Head of caudate nucleus (tissue), 42 donors: Measurements from ENCODE around the gene FCRLB.
"Not testable (repeated sequence)": the region's sequence is repeated elsewhere in the genome, so short reads cannot be mapped to it uniquely, and the experiment has no call there.

Source experiments
- DNase-seq, 42 donors: peaks; one replicate each; pipeline versions ENCODE4 v3.0.0 to v3.0.0-alpha.2; 2020 to 2021; ENCODE audit warnings: mixed read lengths in 7 of 42
- intact Hi-C: fragments of 100-400 bp; cut with DNase I; formaldehyde crosslinking; loops from one replicate; pipeline ENCODE4 v1.15.0; 2022

Gene FCRLB

DNA sequence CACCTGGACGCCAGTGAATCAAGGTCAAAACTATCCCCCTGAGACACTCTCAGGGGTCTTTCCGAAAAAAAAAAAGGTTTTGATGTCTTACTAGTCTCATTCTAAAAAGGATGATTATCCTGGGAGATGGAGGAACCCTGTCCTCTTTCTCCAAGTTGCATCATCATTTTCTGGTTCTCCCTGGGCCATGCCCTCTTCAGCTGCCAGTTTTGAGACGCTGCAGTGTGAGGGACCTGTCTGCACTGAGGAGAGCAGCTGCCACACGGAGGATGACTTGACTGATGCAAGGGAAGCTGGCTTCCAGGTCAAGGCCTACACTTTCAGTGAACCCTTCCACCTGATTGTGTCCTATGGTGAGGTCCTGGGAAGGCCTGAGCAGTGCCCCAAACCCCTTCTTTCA lies 10.8 kb upstream of the FCRLB start:
- no peak for DNase-seq
- intact Hi-C loops, result no loop called here

DNA sequence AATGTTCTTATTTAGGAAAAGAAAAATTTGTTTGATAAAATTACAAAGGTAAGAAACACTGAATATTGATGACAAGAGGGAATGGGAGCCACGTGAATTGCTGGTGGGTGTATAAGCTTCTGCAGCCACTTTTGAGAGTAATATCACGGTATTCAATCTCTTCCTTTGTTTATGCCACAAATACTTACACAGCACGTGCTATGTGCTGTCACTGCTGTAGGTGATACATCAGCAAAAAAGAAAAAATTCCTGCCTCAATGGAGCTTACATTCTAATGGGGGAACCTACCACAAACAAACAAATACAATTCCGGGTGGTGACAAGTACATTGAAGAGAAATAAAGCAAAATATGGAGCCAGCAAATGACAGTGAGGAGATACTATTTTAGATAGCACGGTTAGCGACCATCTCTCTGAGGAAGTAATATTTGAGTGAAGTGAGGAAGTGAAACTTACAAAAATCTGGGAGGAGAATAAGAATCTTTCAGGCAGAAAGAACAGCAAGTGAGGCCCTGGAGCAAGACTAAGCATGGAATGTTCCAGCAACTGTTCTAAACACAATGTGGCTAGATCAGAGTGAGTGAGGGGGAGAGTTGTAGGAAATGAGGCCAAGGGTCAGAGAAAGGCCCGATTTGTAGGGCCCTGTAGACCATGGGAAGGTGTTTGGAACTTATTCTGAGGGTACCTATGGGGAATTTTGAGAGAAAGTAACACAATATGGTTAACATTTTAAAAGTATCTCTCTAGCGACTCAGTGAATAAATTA lies 2.6 kb upstream of the FCRLB start:
- DNase-seq, result no peak
- intact Hi-C loops, result no loop called here

DNA sequence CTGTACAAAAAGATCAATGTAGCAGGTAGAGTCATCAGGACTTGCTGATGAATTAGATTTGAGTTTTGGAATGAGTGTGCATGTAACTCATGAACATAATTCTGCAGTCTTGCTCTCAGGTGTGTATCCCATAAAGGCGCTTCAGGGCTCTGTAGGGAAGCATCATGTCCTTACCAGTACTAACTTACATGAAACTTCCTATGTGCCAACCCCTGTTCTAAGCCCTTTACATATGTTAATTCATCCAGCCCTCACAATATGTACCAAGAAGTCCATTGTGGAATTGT lies 2.1 kb upstream of the FCRLB start:
- DNase-seq, result no peak
- intact Hi-C loops, result no loop called here

DNA sequence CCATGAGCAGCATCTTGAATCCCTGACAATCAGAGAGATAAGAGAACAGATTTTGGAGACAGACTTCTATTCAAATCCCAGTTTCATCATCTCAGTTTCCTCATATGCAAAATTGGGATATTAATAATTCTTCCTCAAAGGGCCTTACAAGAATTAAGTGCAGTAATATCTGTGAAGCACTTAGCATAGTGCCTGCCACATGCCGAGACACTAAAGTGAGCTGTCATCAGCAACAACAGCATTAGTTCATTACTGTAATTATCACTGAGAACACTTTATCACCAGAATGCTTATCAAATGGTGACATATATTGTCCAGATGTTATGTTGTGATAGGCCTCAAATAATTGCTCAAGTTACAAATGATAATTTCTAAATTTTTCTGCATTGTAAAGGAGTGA lies 922 bp upstream of the FCRLB start:
- DNase-seq, result no peak
- intact Hi-C loops, result no loop called here

DNA sequence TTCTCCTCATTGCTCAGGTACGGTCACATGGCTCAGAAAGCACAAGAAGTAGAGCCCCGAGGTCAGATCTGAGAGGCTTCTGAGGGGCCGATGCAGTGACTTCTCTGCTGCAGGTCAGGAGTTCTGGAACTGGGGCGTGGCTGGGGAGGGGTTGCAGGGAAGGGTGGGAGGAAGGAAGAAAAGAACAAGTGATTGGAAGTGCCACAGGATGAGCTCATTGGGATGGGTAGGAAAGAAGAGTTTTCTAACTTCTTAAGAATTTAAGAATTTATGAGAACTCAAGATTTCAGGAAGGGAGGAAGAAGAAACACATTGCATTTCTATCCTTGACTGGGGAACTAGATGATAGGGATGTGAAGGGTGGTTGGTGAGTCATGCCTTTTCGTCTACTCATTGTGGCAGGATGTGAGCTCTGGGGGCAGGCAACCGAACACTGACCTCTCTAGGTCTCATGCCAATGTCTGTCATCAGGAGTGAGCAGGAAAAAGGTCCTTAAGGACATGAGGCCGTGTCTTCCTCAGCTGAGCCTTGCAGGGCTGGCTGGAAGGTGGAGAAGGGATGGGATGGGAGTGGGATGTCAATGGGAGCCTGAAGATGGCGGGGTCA lies 497 bp downstream of the FCRLB start:
- intact Hi-C loops, result no loop called here
- peak in 1 of 42 donors; percentile 19 for DNase-seq

DNA sequence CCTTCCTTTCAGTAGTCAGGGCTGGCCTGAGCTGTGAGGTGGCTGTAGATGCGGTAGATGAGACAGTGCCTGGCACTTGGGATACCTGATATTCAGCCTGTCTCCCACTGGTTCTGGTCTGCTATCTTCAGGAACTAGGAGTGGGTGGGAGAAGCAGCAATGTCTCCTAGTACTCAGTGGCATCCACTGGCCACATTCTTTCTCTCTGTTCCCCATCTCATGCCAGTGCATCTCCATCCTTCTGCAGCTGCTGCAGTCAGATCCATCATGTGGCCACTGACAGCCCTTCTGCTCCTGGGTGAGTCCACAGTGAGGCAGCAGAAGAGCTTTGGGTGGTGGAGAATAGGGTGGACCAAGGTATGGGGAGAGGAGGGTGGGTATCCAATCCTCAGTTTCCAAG lies 1.1 kb downstream of the FCRLB start:
- DNase-seq, result no peak
- intact Hi-C loops, result no loop called here

DNA sequence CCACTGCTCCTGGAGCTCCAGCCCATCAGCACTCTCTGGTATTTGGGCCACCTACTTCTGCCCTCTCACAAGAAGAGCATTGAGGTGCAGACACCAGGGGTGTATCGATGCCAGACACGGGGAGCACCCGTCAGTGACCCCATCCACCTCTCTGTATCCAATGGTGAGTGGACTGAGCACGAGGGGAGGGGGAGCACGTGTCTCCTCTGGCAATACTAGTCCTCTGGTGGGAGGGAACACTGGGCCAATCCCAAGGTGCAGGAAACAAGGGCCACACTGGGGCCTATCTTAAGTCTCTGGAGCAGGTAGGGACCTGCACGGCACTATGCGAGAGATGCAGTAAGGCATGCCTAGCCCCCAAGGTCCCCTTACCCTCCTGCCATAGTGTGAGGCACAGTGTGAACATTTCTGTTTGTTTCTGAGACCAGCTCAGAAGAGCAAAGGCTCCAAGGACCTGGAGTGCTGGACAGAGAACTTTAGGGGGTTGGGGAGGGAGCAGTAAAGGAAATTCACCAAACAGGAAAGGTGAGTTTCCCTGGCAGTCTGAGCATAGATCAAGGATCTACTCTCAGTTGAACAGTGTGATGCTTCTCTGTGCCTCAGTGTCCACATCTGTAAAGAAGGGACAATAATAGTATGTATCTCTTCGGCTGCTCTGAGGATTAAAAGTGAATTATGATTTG lies 2.3 kb downstream of the FCRLB start:
- no peak for DNase-seq
- intact Hi-C loops, result no loop called here

DNA sequence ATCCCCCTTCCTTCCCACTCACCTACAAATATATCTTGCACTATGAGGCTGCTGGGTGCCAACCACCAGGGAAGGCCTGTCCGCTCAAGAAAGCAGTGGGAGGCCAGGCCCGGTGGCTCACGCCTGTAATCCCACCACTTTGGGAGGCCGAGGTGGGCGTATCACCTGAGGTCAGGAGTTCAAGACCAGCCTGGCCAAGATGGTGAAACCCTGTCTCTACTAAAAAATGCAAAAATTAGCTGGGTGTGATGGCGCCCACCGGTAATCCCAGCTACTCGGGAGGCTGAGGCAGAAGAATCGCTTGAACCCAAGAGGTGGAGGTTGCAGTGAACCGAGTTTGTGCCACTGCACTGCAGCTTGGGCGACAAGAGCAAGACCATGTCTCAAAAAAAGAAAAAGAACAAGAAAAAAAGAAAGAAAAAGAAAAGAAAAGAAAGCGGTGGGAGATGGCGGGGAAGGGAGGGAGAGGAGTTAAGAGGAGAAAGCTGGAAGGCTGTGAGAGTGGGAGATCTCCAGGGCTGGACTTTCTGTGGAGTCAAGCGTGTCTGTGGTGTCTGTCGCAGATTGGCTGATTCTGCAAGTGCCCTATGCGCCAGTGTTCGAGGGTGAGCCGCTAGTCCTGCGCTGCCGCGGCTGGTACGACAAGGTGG lies 4.0 kb downstream of the FCRLB start:
- DNase-seq, intact Hi-C loops: not testable (repeated sequence)

DNA sequence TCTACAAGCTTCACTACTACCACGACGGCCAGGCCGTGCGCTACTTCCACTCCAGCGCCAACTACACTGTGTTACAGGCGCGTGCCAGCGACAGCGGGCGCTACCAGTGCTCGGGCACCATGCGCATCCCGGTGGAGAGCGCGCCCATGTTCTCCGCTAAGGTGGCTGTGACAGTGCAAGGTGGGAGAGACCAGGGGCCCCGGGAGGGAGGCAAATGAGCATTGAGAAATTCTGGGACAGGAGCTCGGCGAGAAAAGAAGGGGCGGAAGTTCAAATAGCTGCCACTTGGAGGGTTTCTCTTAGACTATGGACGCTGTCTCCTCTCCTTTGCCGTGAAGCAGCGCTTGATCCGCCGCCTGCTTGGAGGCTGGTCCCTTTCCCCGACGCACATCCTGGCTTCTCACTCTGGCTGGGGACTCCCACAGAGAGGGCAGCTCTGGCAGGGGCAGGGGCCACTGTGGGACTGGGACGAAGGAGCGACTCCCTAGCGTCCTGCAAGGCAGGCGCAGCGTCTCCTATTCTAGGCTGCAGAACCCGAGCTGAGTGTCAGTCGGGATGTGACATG lies 4.6 kb downstream of the FCRLB start:
- peak; percentile 30 to 80 (median 58) for DNase-seq
- intact Hi-C loops, result no loop called here

DNA sequence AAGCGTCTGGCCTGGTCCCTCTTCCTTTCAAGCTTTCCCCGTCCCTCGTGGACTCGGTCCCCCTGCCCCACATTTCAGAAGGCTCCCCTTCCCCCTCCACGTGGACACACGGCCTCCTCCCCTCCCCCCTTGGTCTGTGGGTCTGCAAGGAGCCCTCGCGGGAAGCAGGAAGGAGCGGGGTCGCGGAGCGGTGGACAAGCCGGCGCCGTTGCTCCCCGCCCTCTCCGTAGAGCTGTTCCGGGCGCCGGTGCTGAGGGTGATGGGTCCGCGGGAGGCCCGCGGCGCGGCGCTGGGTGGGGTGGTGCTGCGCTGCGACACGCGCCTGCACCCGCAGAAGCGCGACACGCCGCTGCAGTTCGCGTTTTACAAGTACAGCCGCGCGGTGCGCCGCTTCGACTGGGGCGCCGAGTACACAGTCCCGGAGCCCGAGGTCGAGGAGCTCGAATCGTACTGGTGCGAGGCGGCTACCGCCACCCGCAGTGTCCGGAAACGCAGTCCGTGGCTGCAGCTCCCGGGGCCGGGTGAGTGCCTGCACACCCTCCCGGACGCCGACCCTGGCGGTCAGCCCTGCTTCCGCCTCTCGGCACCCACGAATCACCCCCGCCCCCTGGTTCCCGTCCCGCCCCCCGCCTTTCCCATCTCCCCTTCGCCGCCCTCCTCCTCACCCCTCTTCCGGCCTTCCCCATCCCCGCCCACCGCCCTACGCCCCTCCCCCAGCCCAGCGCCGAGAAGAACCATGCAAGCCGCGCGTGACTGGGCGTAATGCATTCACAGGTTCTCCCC lies 5.3 kb downstream of the FCRLB start:
- peak; percentile 34 to 85 (median 67) for DNase-seq
- intact Hi-C loops, result no loop called here

DNA sequence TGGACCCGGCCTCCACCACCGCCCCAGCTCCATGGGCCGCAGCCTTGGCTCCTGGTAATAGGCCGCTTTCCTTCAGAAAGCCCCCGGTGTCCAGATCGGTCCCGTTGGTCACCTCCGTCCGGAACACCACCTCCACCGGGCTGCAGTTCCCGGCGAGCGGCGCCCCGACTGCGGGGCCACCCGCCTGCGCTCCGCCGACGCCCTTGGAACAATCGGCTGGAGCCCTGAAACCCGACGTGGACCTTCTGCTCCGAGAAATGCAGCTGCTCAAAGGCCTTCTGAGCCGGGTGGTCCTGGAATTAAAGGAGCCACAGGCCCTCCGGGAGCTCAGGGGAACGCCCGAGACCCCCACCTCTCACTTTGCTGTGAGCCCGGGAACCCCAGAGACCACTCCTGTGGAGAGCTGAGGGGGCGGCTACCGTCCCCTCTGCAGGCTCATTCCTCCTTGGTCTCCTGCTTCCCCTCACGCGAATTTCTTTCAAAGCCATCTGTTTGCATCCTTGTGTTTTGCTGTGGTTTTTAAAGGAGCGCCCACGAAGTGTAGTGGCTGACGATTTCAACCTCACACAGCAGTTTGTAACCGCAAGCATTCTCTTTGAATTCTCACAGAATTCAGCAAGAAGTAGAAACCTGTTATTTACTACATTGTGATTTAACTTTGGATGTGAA lies 6.0 kb downstream of the FCRLB start:
- intact Hi-C loops, result no loop called here

DNA sequence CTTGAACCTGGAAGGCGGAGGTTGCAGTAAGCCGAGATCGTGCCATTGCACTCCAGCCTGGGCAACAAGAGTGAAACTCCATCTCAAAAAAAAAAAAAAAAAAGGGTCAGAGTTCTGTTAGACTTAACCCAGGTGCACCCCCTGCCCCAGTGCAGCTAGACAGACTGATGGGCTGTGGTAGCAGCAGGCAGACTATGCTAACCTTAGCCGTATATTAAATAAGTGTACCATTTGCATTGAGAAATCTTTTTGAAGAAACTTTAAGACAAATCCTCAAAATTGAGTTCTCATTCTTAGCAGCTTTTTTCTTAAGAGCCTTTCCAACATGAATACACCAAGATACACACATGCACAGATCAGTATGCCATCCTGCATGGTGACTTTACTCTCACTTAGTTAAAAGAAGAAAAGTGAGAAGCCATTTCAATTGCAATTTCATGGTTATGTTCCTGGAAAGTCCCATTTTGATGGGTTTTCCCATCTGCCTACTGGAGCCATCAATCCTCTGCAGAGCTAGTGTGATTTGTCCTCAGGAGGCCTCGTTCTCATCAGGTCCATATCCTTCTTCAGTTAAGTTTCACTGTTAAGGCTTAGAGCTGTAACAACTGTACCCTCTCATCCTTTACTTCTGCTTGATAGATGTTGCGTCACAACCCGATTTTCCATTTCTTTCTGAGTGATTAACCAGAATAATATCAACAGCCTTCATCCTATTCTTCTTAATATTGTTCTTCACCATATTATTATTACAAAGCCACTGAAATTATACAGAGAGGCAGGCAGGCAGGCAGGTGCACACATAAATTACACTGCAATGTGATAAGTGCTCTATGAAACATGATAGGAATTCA lies 7.3 kb downstream of the FCRLB start:
- DNase-seq, result no peak
- intact Hi-C loops, result no loop called here

More for the DNA sequence above, 6.0 kb downstream of the FCRLB start:
- DNase-seq, result peak in 1 of 42 donors; percentile 13

DNA sequence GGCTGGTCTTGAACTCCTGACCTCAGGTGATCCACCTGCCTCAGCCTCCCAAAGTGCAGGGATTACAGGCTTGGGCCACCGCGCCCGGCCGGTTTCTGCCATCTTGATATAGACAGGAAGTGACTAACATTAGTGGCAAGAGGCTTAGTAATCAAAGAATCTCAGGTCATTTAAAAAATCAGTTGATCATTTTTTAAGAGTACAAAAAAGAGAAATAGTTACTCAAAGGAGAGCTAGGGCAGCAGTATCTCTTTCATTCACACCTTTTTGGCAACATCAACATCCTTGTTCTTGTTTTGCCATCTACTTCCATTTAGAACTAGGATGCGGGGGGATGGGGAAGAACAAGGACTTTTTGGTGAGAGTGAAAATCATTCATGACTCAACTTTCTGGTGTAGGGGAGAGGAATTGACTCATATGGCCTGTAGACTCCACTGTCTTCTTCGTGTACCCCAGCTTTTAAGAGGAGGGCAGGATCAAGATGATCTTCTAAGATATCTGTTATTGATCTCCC lies 8.8 kb downstream of the FCRLB start:
- intact Hi-C loops, result no loop called here
- DNase-seq, result no peak

DNA sequence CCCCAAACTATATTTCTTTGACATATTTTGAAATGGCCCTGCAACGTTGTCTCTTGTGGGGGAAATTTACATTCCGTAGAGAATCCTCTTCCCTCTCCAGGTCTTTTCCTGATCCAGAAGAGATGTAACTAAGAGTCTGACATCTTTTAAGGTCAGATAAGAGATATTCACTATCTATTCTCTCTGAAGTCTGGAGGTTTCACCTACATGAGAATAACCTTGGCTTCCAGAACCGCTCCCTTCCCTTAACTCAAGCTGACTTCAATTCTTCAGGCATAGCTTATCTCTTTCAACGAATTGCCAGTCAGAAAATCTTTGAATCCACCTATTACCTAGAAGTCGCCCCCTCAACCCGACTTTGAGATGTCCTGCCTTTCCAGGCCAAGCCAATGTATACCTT lies 9.9 kb downstream of the FCRLB start:
- intact Hi-C loops, result no loop called here
- DNase-seq, result no peak

DNA sequence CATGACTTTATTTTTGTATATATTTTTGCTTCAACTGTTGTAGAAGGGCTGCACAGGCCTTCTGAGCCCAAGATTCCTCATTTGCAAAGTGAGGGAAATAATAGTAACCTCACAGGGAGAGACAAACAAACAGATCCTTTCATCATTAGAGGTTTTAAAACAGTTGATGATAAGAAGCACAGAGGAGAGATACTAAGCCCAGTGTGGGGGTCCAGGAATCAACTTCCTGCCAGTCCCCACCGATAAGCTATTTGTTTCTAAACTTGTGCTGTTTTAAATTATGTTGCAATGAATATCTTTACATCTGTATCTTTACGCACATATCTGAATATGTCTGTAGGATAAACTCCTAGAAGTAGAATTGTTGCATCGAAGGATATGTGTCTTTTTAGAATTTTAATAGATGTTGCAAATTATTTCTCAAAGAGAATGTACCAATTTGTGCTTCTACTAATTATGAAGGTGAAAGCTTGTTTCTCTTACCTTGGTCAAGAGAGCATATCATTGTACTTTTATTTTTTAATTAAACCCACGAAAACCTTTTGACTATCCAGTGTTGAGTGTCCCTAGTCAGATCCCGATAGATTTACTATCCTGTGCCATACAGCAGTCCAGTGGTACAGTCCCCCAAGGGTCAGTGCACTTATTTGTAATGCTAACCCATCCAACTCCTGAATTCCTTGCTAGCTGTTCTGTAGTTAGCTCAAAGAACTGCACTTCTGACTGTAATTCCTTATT lies 10.8 kb downstream of the FCRLB start:
- intact Hi-C loops, result no loop called here
- no peak for DNase-seq

DNA sequence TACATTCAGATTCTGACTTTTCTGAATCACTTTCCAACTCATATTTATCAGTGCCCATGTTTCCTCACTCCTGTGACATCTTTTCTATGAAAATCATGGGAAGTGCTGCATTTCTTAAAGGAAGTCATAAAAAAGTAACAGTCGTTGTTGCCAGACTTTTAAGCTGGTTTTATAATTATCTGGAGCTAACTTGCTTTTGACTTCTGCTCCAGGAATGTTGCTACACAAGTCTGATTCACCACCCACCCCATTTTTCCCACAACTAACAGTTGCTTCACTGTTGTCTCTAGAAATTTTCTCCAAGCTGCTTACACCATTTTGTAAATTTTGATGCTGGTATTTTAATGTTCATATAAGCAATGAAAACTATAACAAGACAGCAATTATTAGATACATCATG lies 12.2 kb downstream of the FCRLB start:
- intact Hi-C loops, result no loop called here
- no peak for DNase-seq

DNA sequence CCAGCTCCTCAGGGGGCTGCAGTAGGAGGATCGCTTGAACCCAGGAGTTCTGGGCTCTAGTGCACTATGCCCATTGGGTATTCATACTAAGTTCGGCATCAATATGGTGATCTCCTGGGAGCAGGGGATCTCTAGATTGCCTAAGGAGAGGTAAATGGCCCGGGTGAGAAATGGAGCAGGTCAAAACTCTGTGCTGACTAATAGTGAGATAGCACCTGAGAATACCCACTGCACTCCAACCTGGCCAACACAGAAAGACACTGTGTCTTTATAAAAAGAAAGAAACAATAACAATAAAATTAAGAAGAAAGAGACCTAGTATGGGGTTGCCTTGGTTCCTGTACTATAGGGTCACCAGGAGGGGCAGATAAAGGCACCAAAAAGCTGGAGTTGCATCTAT lies 14.5 kb downstream of the FCRLB start:
- intact Hi-C loops, result no loop called here
- DNase-seq, result no peak
